Mesodermal cell (in vitro differentiated cells): Measurements from ENCODE around the gene GAK.
"Not testable (repeated sequence)": the region's sequence is repeated elsewhere in the genome, so short reads cannot be mapped to it uniquely, and the experiment has no call there.

ENCODE experiments used
- H3K27ac ChIP-seq: 2 replicates; pipeline ENCODE4 v1.7.0; 2013; ENCODE audit warnings: mild to moderate bottlenecking, low read depth, low read length, moderate library complexity; ENCODE audit not compliant: severe bottlenecking
- H3K36me3 ChIP-seq: 2 replicates; pipeline ENCODE4 v1.7.1; 2013; ENCODE audit warnings: mild to moderate bottlenecking, low read length, moderate library complexity; ENCODE audit not compliant: control insufficient read depth, insufficient read depth
- H3K4me1 ChIP-seq: one replicate; pipeline ENCODE4 v1.7.1; 2013; ENCODE audit warnings: mild to moderate bottlenecking, low read length; ENCODE audit not compliant: insufficient read depth, control insufficient read depth, poor library complexity, severe bottlenecking
- H3K4me3 ChIP-seq: 2 replicates; pipeline ENCODE4 v1.7.0; 2013; ENCODE audit warnings: low read length, control low read depth, mild to moderate bottlenecking; ENCODE audit not compliant: insufficient read depth, poor library complexity, severe bottlenecking; ENCODE audit errors: extremely low read depth
- H3K9me3 ChIP-seq: 2 replicates; pipeline ENCODE4 v1.7.1; 2013; ENCODE audit warnings: mild to moderate bottlenecking, low read length, moderate library complexity; ENCODE audit not compliant: control insufficient read depth
- WGBS, 2 experiments: methylation state at CpG; one replicate each; pipeline ENCODE4 v1.1.5; 2013; ENCODE audit warnings: missing lambda C conversion rate in 2 of 2; ENCODE audit not compliant: insufficient coverage in 2 of 2; 5-methylcytosine and 5-hydroxymethylcytosine counted together

The GAK gene

DNA sequence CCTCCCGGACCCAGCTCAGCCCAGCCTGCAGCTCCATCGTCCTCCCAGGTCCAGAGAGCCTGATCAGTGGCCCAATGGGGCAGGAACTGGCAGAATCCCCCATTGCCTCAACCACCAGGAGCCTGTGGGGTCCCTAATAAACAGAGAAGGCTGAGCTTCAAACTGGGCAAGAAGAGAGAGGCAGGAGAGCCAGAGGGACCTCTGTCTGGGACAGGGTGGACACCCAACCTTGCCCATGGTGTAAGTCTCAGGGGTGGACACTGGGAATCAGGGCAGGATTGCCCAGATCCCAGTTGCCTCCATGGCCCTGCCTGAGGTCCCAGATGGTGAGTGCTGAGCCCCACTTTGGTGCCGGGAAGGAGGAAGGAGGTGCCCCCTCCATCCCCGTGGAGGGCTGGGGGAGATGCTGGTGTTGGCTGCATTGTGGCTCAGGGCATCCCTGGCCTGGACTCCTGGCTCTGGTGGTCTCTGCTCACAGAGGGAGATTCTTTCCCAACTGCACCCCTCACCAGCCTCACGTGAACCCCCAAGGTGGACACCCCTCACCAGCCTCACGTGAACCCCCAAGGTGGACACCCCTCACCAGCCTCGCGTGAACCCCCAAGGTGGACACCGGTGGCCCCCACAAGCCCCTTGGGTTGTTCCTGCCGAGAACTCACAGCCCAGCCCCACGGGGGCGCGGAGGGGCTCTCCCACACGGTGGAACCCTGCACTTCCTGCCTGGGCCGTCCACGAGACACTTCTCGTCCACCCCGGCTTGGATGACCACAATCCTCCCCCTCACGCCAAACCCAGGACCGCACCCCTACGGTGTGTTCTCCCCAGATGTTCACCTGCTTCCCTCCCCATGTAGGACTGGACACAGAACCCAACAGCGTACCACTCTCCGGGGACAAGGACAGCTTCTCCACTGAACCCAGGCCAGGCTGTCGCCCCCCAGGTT is 111.6 kb downstream of the GAK start:
- Histone ChIP-seq H3K9me3 (no peaks in the 10 kb centered on the region), H3K27ac (no peak overlapping the region), H3K4me1 (peaks cover 4% of the 10 kb centered on the region), H3K4me3 (no peak overlapping the region), H3K36me3 (no peaks in the 10 kb centered on the region)
- 81 to 84% methylated on average over 18 to 22 of the region's 24 CpGs for WGBS, 2 experiments

DNA sequence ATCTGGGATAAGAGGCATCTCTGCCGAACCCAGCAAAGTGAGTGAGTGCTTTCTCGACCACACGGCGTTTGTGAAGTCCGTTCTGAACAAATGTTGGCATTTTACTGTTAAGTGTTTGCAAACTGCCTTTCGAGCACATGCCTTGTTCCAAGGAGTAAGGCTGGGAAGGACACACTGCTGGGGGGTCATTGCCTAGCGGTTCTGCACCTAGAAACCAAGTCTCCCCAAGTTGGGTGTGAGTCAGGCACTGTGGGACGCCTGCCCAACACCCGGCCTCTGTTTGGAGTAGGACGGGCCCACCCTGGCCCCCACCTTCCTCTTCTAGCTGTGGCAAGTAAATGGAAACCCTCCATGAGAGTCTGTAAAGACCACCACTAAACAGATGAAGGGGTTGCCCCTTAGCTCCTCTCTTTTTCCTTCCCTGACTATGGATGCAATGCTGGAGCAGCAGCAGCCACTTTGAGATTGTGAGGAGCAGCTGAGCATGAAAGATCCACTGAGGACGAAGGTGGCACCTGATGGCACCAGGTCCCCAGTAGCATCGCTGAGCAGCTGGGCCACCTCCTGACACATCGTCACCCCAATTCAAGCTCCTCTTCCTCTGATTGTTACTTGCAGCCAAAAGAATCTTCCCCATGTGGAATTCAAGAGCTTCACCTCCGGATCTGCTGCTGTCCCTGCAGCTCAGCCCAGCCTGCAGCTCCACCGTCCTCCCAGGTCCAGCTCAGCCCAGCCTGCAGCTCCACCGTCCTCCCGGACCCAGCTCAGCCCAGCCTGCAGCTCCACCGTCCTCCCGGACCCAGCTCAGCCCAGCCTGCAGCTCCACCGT is 112.5 kb downstream of the GAK start:
- no peak overlapping the region for H3K4me3 ChIP-seq
- no peak overlapping the region for H3K27ac ChIP-seq
- H3K4me1 ChIP-seq = no peaks in the 10 kb centered on the region
- H3K36me3 ChIP-seq = no peaks in the 10 kb centered on the region
- H3K9me3 ChIP-seq = no peaks in the 10 kb centered on the region
- WGBS, 2 experiments = 67 to 79% methylated on average over 16 to 17 of the region's 20 CpGs

DNA sequence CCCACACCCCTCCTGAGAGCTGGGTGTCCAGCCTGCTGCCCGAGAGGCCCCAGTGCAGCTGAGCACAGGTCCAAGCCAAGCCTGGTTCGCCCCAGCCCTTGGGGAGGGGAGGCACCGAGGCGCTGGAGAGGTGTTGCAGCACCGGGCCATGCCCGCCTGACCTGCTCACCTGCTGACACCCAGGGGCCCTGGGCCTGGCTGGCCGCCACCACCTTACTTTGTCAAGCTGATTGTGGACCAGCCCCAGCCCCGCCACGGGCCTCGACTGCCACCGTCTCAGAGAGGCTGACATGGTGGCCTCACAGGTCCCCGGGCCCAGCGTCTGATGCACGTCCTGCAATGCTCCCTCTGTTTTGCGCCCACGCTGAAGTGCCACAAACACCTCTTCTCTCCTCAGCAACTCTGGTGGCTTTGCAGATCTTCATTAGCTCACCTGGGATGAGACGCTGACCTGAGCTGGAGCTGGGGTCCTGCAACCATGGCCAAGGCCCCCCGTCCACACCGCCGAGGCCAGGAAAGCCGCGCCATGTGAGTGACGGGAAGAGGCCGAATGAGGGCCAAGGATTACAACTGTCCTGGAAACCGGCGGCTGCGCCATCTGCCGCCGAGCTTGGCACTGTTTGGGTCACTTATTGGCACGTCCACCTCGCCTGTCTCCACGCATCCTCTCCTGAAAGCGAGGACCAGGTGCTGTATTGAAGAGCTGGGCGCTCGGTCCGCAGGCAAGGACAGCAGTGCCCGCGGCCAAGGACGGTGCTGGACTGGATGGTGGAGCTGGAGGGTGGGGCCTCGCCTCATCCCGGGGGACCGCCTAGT is 113.8 kb downstream of the GAK start:
- no peak overlapping the region for H3K4me3 ChIP-seq
- 82 to 87% methylated on average over 36 to 39 of the region's 42 CpGs for WGBS, 2 experiments

DNA sequence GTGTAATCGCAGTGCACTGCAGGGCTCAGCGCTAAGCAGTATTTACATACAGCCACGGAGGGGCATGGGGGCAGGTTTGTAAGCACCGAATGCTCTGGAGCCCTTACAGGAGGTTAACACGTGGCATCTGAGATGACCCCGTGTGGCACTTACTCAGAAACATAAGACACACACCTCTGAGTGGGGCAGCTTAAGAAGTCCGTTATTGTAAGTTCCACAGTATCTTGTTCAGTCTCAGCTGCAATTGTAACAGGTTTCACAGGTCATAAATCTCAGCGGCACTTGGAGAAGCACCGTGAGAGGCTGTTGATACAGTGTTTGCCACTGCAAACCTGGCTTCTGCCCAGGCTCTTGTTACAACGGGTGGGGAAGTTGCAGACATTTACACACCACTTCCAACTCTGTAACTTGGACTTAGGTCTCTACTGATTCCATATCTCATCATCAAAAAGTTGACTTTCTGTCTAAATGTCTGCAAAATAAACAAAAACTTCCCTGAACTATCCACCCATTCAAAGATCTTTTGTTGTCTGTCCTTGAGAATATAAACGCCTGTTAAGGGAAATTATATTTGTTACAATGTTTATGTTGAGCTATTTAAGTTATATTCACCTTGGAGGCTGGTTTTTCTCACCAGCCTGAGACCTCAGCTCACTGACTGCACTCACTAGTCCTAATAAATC is 116.5 kb downstream of the GAK start:
- Histone ChIP-seq H3K4me1 (no peaks in the 10 kb centered on the region), H3K36me3 (no peaks in the 10 kb centered on the region), H3K4me3 (no peak overlapping the region), H3K9me3 (no peaks in the 10 kb centered on the region), H3K27ac (no peak overlapping the region)
- WGBS, 2 experiments = 43 to 52% methylated on average over 7 to 9 of the region's 11 CpGs

More for the DNA sequence above, 113.8 kb downstream of the GAK start:
- H3K36me3 ChIP-seq = no peaks in the 10 kb centered on the region
- no peaks in the 10 kb centered on the region for H3K9me3 ChIP-seq
- no peak overlapping the region for H3K27ac ChIP-seq
- H3K4me1 ChIP-seq = no peaks in the 10 kb centered on the region

DNA sequence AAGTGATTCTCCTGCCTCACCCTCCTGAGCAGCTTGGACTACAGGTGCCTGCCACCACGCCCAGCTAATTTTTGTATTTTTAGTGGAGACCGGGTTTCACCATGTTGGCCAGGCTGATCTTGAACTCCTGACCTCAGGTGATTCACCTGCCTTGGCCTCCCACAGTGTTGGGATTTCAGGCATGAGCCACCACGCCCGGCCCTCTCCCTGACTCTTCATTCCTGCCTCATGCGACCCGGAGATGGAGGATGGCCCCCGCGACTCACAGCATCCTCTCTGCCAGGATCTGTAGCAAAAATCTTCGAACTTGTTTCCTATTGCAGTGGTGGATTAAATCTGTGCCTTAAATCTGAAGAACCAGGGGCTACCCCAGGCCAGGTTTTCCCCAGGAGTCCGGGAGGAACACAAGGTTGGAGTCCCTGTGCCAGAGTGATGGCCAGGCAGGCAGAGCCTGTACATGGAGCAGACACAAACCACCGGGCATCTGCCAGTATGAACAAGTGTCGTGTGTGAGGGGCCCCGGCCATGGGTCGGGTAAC is 117.7 kb downstream of the GAK start:
- Histone ChIP-seq H3K4me1 (no peaks in the 10 kb centered on the region), H3K36me3 (no peaks in the 10 kb centered on the region), H3K9me3 (no peaks in the 10 kb centered on the region), H3K4me3 (no peak overlapping the region), H3K27ac (no peak overlapping the region)
- 70 to 74% methylated on average over 13 to 14 of the region's 14 CpGs for WGBS, 2 experiments

DNA sequence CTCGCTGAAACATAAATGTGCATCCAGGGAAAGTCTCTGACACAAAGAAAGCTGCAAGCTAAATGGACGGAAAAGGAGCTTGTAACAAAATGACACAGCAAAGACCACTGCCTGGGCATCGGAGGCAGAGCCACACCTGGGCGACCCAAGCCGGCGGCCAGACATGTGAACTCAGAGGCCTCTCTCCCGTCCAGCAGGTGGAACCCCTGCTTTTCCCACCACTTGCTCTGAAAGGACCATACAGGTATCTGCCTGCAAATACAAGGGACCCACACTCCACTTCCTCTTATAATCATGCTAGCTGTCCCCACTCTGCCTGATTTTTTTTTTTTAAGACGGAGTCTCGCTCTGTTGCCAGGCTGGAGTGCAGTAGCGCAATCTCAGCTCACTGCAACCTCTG is 118.2 kb downstream of the GAK start:
- Histone ChIP-seq H3K4me3 (no peak overlapping the region), H3K9me3 (no peaks in the 10 kb centered on the region), H3K4me1 (no peaks in the 10 kb centered on the region), H3K27ac (no peak overlapping the region), H3K36me3 (no peaks in the 10 kb centered on the region)
- 53 to 62% methylated on average over 9 to 10 of the region's 10 CpGs for WGBS, 2 experiments

DNA sequence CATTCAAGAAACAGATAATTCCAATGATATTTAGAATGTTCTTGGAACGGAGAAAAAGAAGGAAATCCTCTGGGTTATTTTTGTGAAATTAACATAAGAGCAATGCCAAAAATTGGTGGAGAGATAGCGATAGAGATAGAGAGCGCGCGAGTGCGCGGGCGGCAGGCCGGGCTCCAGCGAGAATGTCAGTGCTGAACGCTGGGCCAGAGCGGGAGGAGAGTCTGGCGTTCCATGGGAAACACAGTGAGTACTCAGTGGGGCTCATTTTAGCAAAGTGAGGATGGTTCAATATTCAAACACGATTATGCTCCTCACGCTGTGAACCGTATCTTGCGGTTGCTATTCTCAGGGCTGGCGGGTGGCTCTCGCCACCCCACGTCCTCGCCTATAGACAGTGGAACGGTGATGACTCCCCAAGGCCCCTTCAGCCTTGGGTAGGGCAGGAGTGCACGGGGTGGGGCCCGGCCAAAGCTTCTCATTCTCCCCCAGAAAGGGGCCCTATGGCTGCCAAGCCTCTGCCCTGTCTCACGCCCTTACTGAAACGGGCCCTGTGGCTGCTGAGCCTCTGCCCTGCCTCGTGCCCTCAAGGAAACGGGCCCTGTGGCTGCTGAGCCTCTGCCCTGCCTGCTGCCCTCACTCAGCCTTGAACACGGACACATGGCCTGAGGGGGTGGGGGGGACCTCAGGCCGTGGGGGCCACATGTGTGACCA is 123.1 kb downstream of the GAK start:
- Histone ChIP-seq H3K4me1 (no peaks in the 10 kb centered on the region), H3K36me3 (no peaks in the 10 kb centered on the region), H3K27ac (no peak overlapping the region), H3K9me3 (no peaks in the 10 kb centered on the region), H3K4me3 (no peak overlapping the region)
- WGBS, 2 experiments = 93% methylated on average over 29 of the region's 30 CpGs

DNA sequence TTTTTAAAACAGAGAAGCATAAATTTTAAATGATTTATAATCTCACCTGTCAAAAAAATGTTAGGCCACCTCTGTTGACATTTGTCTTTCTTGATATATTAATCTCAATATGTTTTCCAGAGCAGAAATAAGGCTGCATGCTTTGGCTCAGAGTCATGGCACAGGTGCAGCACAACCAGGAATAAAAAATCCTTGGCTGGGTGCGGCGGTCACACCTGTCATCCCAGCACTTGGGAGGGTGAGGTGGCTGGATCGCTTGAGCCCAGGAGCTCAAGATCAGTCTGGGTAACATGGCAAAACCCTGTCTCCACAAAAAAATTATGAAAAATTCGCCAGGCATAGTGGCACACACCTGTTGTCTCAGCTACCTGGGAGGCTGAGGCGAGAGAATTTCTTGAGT is 124.3 kb downstream of the GAK start:
- no peaks in the 10 kb centered on the region for H3K9me3 ChIP-seq
- H3K4me3 ChIP-seq = no peak overlapping the region
- no peak overlapping the region for H3K27ac ChIP-seq
- H3K4me1 ChIP-seq = no peaks in the 10 kb centered on the region
- WGBS, 2 experiments = 92 to 96% methylated on average over 3 of the region's 5 CpGs
- no peaks in the 10 kb centered on the region for H3K36me3 ChIP-seq

DNA sequence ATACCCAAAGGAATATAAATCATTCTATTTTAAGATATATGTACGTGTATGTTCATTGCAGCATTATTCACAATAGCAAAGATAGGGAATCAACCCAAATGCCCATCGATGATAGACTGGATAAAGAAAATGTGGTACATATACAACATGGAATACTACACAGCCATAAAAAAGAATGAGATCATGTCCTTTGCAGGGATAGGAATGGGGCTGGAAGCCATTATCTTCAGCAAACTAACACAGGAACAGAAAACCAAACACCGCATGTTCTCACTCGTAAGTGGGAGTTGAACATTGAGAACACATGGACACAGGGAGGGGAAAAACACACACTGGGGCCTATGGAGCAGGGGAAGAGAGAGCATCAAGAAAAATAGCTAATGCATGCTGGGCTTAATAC is 125.1 kb downstream of the GAK start:
- WGBS, 2 experiments = 100% methylated on average over 2 of the region's 4 CpGs; no CpG with 5 or more reads in 1 of the 2 experiments
- not testable (repeated sequence) for H3K36me3 ChIP-seq, H3K9me3 ChIP-seq, H3K4me1 ChIP-seq, H3K4me3 ChIP-seq, H3K27ac ChIP-seq
